K562 (cell line): Measurements from ENCODE around the gene LDLRAD3. TPM values are rescaled to one million over a fixed set of nuclear protein-coding genes. Genes with fewer than 3 reads are reported as not detected.
A peak's percentile ranks its signal among the peaks of the same experiment; 100 is the strongest.

Source experiments
- FOXJ3 ChIP-seq: sonication (generic); formaldehyde crosslinking; IDR thresholded peaks from 2 replicates; pipeline ENCODE4 v1.4.0; 2020; ENCODE audit warnings: mild to moderate bottlenecking, missing genetic modification reagents
- GATAD2B ChIP-seq: fragments of 450-650 bp; IDR thresholded peaks from 2 replicates; pipeline ENCODE4 v1.6.1; 2017; ENCODE audit warnings: mild to moderate bottlenecking, borderline replicate concordance
- MEF2A ChIP-seq: IDR thresholded peaks from 2 replicates; pipeline ENCODE4 v1.6.1; 2011; ENCODE audit warnings: low read depth, mild to moderate bottlenecking, low read length, moderate library complexity; ENCODE audit not compliant: control insufficient read depth
- NFIC ChIP-seq: fragments of 450-650 bp; IDR thresholded peaks from 2 replicates; pipeline ENCODE4 v1.6.1; 2017; ENCODE audit warnings: mild to moderate bottlenecking, inconsistent platforms
- POLR2G ChIP-seq: fragments of 200-400 bp; formaldehyde crosslinking; IDR thresholded peaks from 2 replicates; pipeline ENCODE4 v1.6.1; 2017; ENCODE audit warnings: low read depth, mild to moderate bottlenecking, antibody characterized with exemption, low read length, moderate library complexity
- POLR3G ChIP-seq: IDR thresholded peaks from 2 replicates; pipeline ENCODE4 v1.6.1; 2011; ENCODE audit not compliant: insufficient read length, insufficient replicate concordance; ENCODE audit errors: extremely low read depth
- UBTF ChIP-seq, 2 experiments: IDR thresholded peaks; 2 replicates each; pipeline ENCODE4 v1.6.1; 2012; ENCODE audit warnings: improper control_type of control experiment in 2 of 2, low read depth in 2 of 2, low read length in 2 of 2, borderline replicate concordance in 1 of 2
- YBX1 ChIP-seq: fragments of 450-650 bp; IDR thresholded peaks from 2 replicates; pipeline ENCODE4 v1.7.1; 2016; ENCODE audit warnings: mild to moderate bottlenecking
- ZNF444 ChIP-seq: fragments of 250-450 bp; sonication (Bioruptor Pico); IDR thresholded peaks from 2 replicates; pipeline ENCODE4 v1.4.0; 2020; ENCODE audit warnings: mild to moderate bottlenecking, moderate library complexity
- ZNF507 ChIP-seq: conservative IDR thresholded peaks from 2 replicates; pipeline ENCODE4 v1.6.1; 2017; ENCODE audit warnings: missing genetic modification characterization, missing compliant biosample characterization
- ZNF583 ChIP-seq: fragments of 250-450 bp; sonication (Bioruptor Pico); IDR thresholded peaks from 2 replicates; pipeline ENCODE4 v1.4.0; 2020
- polyA plus RNA-seq, 8 experiments: library from polyadenylated mRNA; depleted of rRNA in 4 of 8; stranded (reverse) in 5 of 8; unstranded in 3 of 8; fragments of >200 nt; fragmentation: Nextera tagmentation in 2 of 8; fragmentation: Illumina TruSeq in 1 of 8; extraction: Ambion mirVana in 2 of 8; extraction: Trizol in 1 of 8; gene quantifications; 2 replicates each; pipeline versions ENCODE4 v1.2.1 to v1.2.3, GENCODE V29; 2011 to 2014; ENCODE audit warnings: inconsistent platforms in 1 of 8, missing spikeins in 1 of 8
- total RNA-seq, 7 experiments: library from RNA; depleted of rRNA in 6 of 7; stranded (reverse); fragments of >200 nt in 6 of 7; fragmentation: Illumina TruSeq in 2 of 7; extraction: Trizol in 2 of 7; gene quantifications; 2 replicates each; pipeline versions ENCODE4 v1.2.1 to v1.2.3, GENCODE V29; 2011 to 2021; ENCODE audit warnings: low replicate concordance in 1 of 7

The LDLRAD3 gene
- total and polyA plus RNA-seq, 9 of the 15 experiments (the other 6 are each of a cell fraction or from before 2014, with no cell fraction given), result 0.73 to 7.2 (median 3.5) TPM

GRCh38 chr11:36196411-36196998 is 252.6 kb downstream of the LDLRAD3 start (continued):
- TF ChIP-seq FOXJ3 (no peak), ZNF444 (CRISPR knock-in tag) (no peak), NFIC (peak; percentile 21; the same call in 1 of the 2 replicates), UBTF (IDR thresholded peaks at IDR 0.05; ENCODE audit: borderline replicate concordance in 1 of 2, low read depth in 2 of 2, low read length in 2 of 2) (no peak), ZNF507 (tag) (no peak), YBX1 (no peak), MEF2A (no peak), ZNF583 (CRISPR knock-in tag) (no peak), POLR2G (no peak), POLR3G (no peak), GATAD2B (no peak)
